Osteocyte (in vitro differentiated cells): Measurements from ENCODE around the gene CLPTM1L. TPM values are rescaled to one million over a fixed set of nuclear protein-coding genes. Genes with fewer than 3 reads are reported as not detected.

Source experiments
- DNase-seq: peaks from one replicate; pipeline ENCODE4 v3.0.0; 2021; ENCODE audit warnings: mixed read lengths; ENCODE audit not compliant: unreplicated experiment; ENCODE audit errors: extremely low spot score
- H3K27ac Mint-ChIP-seq: one replicate; pipeline ENCODE4 v1.8.0; 2021; ENCODE audit warnings: mild to moderate bottlenecking, mixed read lengths; ENCODE audit not compliant: unreplicated experiment
- H3K27me3 Mint-ChIP-seq: one replicate; pipeline ENCODE4 v1.8.0; 2021; ENCODE audit warnings: mixed read lengths; ENCODE audit not compliant: unreplicated experiment
- H3K36me3 Mint-ChIP-seq: one replicate; pipeline ENCODE4 v1.8.0; 2021; ENCODE audit warnings: mixed read lengths; ENCODE audit not compliant: unreplicated experiment
- H3K4me1 Mint-ChIP-seq: one replicate; pipeline ENCODE4 v1.8.0; 2021; ENCODE audit warnings: mixed read lengths; ENCODE audit not compliant: unreplicated experiment
- H3K4me3 Mint-ChIP-seq: one replicate; pipeline ENCODE4 v1.8.0; 2021; ENCODE audit warnings: mild to moderate bottlenecking, moderate library complexity, mixed read lengths; ENCODE audit not compliant: unreplicated experiment
- H3K9me3 Mint-ChIP-seq: one replicate; pipeline ENCODE4 v1.8.0; 2021; ENCODE audit warnings: mixed read lengths; ENCODE audit not compliant: unreplicated experiment
- total RNA-seq: library from RNA; stranded (reverse); gene quantifications from 2 replicates; pipeline ENCODE4 v1.2.1, GENCODE V29; 2021
- TF ChIP-seq, protein P1 (sequence below): fragments of 200-600 bp; sonication (generic); IDR thresholded peaks from 2 replicates; pipeline ENCODE4 v1.5.0; 2021; ENCODE audit warnings: antibody characterized with exemption, mild to moderate bottlenecking, moderate library complexity

CLPTM1L gene
- total RNA-seq, 1 donor from 2014 or later = 93.1 TPM

DNA sequence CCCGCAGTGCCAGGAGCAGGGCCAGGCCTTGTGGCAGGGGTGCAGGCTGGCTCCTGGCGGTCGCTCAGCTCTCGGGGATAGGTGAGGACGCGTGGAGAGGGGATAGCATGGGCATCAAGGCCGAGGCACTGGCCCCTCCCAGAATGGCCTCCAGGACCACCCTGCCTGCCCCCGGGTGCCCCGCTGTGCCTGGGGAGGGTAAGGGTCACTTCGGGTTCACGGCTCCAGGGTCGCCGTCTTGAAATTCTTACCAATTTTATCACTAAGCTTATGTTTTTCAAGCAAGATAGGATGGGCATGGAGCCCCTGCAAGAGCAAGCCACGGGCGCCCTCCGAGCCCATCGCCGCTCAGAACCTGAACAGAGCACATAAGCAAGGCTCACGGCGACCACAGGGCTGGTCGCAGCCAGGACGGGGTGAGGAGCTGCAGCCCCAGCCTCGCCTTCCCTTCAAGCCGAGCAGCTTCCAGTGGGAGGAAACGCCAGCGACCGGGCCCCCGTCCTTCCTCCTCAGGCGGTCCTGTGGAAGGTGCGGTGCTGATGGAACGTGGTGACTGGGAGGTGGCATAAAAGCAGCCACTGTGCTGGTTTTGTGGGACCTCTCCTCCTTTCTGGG is 14.2 kb upstream of the CLPTM1L start:
- TF ChIP-seq, protein P1, sequence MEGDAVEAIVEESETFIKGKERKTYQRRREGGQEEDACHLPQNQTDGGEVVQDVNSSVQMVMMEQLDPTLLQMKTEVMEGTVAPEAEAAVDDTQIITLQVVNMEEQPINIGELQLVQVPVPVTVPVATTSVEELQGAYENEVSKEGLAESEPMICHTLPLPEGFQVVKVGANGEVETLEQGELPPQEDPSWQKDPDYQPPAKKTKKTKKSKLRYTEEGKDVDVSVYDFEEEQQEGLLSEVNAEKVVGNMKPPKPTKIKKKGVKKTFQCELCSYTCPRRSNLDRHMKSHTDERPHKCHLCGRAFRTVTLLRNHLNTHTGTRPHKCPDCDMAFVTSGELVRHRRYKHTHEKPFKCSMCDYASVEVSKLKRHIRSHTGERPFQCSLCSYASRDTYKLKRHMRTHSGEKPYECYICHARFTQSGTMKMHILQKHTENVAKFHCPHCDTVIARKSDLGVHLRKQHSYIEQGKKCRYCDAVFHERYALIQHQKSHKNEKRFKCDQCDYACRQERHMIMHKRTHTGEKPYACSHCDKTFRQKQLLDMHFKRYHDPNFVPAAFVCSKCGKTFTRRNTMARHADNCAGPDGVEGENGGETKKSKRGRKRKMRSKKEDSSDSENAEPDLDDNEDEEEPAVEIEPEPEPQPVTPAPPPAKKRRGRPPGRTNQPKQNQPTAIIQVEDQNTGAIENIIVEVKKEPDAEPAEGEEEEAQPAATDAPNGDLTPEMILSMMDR = no peak
- no peak for DNase-seq
- H3K27ac Mint-ChIP-seq = no peak overlapping the region
- no peak overlapping the region for H3K4me3 Mint-ChIP-seq
- no peaks in the 10 kb centered on the region for H3K4me1 Mint-ChIP-seq
- H3K27me3 Mint-ChIP-seq = peaks cover 29% of the 10 kb centered on the region
- no peaks in the 10 kb centered on the region for H3K9me3 Mint-ChIP-seq
- H3K36me3 Mint-ChIP-seq = no peaks in the 10 kb centered on the region

DNA sequence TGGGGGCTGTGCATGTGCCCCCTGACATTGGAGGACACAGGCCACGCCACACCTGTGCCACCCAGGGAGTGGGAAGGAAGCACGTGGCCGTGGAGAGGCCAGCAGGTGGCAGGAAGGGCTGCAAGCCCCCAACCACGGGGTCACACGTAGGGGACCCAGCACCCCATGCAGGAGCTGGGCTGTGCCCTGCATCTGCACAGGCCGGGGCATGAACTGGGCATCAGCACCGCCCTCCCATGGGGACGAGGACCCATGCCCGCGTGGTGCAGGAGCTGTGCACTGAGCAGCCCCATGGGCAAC is 13.8 kb upstream of the CLPTM1L start:
- no peak overlapping the region for H3K27ac Mint-ChIP-seq
- DNase-seq = no peak
- peaks cover 26% of the 10 kb centered on the region for H3K27me3 Mint-ChIP-seq
- H3K36me3 Mint-ChIP-seq = no peaks in the 10 kb centered on the region
- H3K4me1 Mint-ChIP-seq = no peaks in the 10 kb centered on the region
- TF ChIP-seq, protein P1 = no peak
- no peak overlapping the region for H3K4me3 Mint-ChIP-seq
- no peaks in the 10 kb centered on the region for H3K9me3 Mint-ChIP-seq

- no peak overlapping the region for H3K27ac Mint-ChIP-seq
These were observed 13.2 kb upstream of the CLPTM1L start for GRCh38 chr5:1357946-1358725.

GRCh38 chr5:1356873-1357787 is 12.2 kb upstream of the CLPTM1L start:
- no peak for DNase-seq
- Mint-ChIP-seq H3K4me1 (no peaks in the 10 kb centered on the region), H3K36me3 (no peaks in the 10 kb centered on the region)

More at GRCh38 chr5:1357946-1358725, 13.2 kb upstream of the CLPTM1L start:
- H3K9me3 Mint-ChIP-seq = no peaks in the 10 kb centered on the region
- H3K36me3 Mint-ChIP-seq = no peaks in the 10 kb centered on the region
- DNase-seq = no peak
- H3K27me3 Mint-ChIP-seq = peaks cover 24% of the 10 kb centered on the region
- no peak overlapping the region for H3K4me3 Mint-ChIP-seq
- no peaks in the 10 kb centered on the region for H3K4me1 Mint-ChIP-seq
- TF ChIP-seq, protein P1 = no peak

More at GRCh38 chr5:1356873-1357787, 12.2 kb upstream of the CLPTM1L start:
- TF ChIP-seq, protein P1 = no peak
- Mint-ChIP-seq H3K4me3 (no peak overlapping the region), H3K27me3 (peaks cover 20% of the 10 kb centered on the region), H3K9me3 (no peaks in the 10 kb centered on the region), H3K27ac (no peak overlapping the region)
